Measurements from ENCODE around the gene PYDC2.
"Not testable (repeated sequence)": the region's sequence is repeated elsewhere in the genome, so short reads cannot be mapped to it uniquely, and the experiment has no call there.

PYDC2 gene

GRCh38 chr3:191470545-191470944 is 9.6 kb downstream of the PYDC2 start:
- ATAC-seq = no peak

GRCh38 chr3:191473661-191474198 is 12.8 kb downstream of the PYDC2 start:
- no peak for ATAC-seq

GRCh38 chr3:191476066-191476772 is 15.3 kb downstream of the PYDC2 start:
- no peak for ATAC-seq

GRCh38 chr3:191483994-191484393 is 23.0 kb downstream of the PYDC2 start:
- ATAC-seq = not testable (repeated sequence)

GRCh38 chr3:191484461-191484860 is 23.5 kb downstream of the PYDC2 start:
- no peak for ATAC-seq

GRCh38 chr3:191492601-191493000 is 31.6 kb downstream of the PYDC2 start:
- ATAC-seq = no peak

GRCh38 chr3:191493336-191493735 is 32.4 kb downstream of the PYDC2 start:
- no peak for ATAC-seq

- ATAC-seq = no peak
Measured at GRCh38 chr3:191499307-191500080, 38.5 kb downstream of the PYDC2 start.

GRCh38 chr3:191500892-191501291 is 39.9 kb downstream of the PYDC2 start:
- ATAC-seq = no peak

- ATAC-seq = no peak
Measured at GRCh38 chr3:191502583-191502982, 41.6 kb downstream of the PYDC2 start.

- no peak for ATAC-seq
Measured at GRCh38 chr3:191509078-191509477, 48.1 kb downstream of the PYDC2 start.

All from activated CD4-positive, CD25-positive, alpha-beta regulatory T cell treated with anti-CD3 and anti-CD28 coated beads, Interleukin-2, amount 50 U/mL, for 24 hours (primary cell).